NCI-H2227 treated with DMSO at 0.1 percent for 48 hours (cell line): ENCODE data around the gene CDKL5.

Experiments
- DNase-seq: peaks from one replicate; lab custom pipeline; 2025; lab: John Stamatoyannopoulos, UW

CDKL5 gene

DNA sequence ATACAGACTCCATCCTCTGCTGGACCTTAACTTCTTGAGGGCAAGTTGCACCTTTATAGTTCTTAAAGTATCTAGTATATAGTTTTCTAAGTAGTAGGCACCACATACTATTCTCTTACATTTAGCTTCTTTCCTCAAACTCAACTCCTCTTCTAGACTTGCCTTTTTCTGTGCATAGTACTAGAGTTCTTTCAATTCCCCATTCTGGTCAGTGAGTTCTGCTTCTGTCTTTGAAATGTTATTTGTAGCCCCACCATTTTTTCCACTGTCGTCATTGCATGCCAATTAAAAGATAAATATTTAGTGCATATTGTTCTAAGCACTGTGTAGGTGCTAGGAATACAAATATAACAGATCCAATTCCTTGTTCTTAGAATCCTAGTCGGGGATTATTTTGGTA lies 31.6 kb downstream of the CDKL5 start:
- no peak for DNase-seq

DNA sequence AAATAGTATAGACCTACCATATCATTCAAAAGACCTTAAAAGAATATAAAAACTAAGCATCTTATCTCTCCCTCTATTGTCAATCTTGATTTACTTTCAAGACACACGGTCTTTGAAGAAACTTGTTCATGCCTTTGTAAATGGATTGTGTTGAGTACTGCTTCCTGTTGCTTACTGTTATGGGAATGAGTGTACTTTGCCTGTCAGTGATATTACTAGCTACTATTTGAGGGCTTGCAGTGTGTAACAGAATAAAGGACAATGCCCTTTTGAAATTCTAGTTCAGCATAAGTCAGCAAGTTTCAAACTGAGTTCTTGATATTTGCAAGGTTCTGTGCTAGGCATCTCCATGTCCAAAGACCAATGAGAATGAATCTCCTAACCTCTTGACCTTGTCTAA lies 36.0 kb downstream of the CDKL5 start:
- DNase-seq, result no peak

DNA sequence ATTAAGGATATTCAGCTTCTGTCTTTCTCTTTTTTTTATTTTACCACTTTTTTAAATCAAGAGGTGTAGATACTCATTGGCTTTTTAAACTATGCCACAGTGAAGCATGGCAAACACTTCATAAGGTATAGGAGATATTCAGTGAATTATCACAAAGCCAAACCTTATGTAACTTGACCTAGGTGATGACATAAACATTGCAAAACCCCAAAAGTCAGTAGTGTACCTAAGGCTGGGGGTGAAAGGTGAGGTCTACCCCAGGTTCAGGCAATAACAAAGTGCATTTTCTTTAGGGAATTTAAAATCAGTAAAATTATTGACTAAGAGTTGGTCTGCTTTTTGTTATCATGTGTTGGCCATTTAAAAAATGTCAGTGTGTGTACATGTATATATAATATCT lies 39.1 kb downstream of the CDKL5 start:
- no peak for DNase-seq

DNA sequence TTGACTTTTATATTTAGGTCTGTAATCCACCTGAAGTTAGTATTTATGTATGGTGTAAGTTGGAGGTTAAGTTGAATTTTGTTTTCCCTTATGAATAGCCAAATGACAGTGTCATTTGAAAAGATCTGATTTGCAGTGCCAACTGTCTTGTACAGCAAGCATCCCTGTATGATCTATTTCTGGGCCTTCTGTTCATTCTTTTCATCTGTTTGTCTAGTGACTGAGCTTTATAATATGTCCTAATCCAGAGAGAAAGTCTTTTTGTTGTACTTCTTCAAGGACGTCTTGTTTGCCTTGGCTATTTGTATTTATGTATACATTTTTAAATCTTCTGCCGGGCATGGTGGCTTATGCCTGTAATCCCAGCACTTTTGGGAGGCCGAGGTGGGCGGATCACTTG lies 39.6 kb downstream of the CDKL5 start:
- no peak for DNase-seq

DNA sequence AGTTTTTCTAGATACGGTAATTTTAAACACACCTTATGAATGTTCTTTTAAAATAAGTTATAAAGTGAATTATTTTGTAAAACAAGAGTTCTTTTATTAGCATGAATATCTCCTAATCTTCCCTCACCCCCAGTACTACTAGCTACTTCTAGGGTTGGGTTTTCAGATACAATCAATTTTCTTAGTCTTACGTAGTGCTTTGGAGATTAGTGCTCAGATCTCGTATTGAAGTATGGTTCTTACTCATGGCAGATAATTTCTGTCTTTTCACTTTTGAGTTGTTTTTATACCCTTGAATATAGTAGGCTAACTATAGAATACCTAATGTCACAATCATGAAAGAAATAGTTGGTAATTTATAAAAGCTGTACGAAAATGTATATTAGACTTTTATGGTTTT lies 43.2 kb downstream of the CDKL5 start:
- no peak for DNase-seq

DNA sequence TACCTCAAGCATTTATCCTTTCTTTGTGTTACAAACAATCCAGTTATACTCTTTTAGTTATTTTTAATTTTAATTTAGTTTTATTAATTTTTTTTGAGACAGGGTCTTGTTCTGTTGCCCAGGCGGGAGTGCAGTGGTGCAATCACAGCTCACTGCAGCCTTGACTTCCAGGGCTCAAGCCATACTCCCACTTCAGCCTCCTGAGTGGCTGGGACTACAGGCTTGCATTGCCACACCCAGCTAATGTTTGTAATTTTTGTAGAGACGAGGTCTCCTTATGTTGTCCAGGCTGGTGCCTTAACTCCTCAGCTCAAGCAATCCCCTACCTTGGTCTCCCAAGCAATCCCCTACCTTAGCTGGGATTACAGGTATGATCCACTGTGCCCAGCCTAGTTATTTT lies 45.9 kb downstream of the CDKL5 start:
- DNase-seq, result no peak

DNA sequence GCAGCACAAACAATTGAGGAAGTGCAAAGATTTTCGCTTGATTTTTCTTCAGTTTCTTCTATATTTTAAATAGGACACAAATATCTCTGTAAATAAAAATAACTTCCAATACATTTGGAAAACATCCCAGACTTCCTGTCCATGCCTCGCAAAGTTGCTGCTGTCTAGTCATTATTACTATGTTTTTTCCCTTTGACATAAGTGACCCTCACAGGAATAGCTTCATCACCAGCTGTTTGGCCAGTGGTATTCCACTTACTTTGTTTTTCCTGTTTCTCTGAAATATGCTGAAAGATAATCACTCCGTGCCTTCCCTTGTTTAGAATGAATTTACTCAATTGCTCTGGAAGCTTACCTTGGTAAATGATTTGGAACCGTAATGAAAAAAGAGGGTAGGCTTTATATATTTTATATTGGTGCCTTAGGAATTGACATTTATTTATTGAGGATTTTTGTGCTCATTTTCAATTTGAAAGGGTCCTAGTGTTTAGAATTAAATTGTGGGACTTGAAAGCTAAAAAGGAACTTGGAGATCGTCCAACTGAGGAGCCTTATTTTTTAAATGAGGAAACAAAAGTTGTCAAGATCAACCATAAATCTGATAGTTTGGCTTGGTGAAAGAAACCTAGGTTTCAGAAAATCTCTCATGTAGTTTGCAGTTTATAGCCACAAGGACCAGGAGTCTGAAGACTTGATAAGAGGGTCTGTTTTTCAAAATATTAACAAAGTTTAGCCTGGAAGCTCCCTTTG lies 65.6 kb downstream of the CDKL5 start:
- no peak for DNase-seq

DNA sequence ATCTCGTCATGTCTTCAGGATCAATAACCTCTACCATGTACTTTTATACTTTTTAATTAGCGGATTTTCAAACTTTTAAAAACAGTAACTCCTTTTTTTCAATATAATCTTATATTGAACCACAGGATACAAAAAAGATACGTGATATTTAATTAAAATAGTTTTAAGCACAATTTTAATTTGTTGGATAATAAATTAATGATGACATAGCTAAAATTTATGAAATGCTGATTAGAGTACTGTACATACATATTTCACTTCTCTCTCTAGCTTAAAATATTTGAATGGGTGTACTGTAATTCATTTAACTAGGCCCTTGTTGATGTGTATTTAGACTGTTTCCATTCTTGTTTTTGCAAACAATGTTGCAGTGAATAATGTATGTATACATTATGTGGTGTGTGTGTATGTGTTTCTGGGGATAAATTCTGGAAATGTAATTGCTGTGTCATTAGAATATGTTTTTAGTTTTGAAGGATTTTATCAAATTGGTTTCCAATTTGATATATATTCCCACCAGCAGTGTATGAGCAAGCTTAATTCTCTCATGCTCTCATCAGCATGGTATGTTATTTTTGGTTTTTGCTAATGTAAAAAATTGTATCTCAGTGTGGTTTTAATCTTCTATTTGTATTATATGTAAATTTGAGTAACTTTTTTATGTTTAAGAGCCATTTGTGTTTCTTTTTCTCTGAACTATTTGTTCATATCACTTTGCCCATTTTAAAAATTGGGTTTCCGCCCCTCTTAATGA lies 66.4 kb downstream of the CDKL5 start:
- no peak for DNase-seq

DNA sequence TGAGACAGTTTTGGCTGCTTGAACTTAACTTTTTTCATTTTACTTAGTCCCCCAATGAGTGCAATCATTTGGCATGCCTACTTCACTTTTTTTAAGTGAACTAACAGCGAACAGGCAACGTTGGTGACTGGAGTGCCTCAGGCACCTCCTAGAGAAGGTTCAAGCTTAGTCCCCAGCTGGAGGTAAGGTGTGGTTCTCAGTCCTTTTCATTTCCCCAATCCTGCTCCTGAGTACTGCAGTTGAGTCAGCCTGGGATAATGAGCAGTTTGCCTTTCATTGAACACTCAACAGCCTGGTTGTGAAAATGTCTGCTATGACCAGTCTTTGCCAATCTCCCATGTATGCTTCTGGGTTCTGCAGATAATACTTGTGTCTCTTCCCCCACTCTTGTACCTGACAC lies 109.5 kb downstream of the CDKL5 start:
- no peak for DNase-seq

DNA sequence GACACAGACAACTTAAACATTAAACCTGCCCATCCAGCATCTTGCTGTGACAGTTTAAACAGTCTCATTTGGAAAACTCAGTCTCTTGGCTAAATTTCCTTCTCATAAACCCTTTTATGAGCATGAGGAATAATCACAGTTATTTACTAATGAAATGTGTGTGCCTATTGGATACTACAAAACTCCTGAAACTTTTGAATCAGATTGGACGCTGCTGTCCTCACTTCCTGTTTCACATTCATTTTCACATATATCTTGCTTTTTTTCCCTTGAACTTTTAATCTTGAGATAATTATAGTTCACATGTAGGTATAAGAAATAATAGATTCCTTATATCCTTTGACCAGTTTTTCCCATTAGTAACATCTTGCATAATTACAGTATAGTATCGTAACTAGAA lies 111.7 kb downstream of the CDKL5 start:
- DNase-seq, result no peak

DNA sequence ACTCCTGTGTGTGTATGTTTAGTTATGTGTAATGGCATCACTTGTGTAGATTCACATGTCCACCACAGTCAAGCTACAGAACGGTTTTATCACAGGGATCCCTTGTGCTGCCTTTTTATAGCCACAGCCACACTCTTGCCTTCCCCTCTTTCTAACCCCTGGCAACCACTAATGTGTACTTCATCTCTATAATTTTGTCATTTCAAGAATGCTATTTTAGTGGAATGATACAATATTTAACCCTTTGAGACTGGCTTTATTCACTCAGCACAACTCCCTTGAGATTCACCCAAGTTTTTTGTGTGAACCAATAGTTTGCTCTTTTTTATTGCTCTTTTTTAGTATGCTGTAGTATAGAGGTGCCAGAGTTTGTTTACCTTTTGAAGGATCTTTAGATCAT lies 112.1 kb downstream of the CDKL5 start:
- DNase-seq, result peak; percentile 44

DNA sequence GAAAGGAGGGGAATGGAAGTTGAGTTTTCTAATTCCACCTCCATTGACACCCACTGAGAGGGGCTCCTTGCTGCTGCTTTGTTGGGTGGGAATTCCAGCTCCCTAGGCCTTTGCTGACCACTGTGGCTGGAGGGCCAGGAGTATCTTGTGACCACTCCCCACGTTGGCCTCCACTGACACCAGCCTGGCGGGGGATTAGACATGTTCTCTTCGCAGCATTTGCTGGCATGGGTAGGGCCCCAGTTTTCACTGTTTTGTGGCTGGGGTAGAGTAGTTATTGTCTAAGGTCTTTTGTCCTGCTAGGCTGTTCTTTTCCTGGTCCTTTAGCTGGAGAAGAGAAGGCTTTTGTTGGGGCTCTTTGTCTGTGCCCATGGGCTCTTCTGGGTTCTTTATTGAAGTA lies 116.7 kb downstream of the CDKL5 start:
- DNase-seq, result no peak

DNA sequence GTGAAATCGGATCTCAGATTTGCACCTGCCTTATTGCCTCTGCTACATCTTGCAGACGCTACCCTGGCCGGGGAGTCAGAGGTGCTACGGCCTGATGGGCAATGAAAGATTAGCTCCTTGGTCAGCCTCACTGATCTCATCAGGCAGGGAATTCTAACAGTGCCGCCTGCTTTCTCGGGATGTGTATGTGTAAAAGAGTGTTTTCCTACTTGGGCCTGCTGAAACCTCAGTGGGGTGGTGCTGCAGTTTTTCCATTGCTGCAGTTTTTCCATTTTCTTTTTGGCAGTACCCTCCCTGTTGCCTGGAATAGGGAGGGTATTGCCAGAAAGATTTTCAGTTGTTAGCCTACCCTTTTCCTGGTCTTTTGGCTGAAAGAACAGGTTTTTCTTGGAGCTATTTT lies 117.5 kb downstream of the CDKL5 start:
- no peak for DNase-seq

DNA sequence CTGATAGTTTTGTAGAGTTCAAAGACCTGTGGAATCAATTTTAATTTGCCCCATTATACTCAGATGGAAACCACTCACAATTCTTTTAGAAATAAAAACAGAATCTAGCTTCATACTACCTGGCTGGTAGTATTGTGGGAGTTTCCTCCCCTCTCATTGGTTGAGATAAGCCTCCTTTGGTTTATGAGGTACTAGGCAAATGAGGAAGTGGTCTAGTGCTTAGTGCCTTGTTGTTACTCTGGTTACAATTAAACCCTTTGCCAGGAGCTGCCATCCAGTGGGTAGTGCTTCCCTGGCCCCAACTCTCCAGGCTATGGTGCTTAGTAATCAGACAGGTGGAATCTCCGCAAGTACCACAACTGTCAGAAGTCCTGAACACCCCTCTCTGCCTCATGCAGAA lies 118.3 kb downstream of the CDKL5 start:
- no peak for DNase-seq

DNA sequence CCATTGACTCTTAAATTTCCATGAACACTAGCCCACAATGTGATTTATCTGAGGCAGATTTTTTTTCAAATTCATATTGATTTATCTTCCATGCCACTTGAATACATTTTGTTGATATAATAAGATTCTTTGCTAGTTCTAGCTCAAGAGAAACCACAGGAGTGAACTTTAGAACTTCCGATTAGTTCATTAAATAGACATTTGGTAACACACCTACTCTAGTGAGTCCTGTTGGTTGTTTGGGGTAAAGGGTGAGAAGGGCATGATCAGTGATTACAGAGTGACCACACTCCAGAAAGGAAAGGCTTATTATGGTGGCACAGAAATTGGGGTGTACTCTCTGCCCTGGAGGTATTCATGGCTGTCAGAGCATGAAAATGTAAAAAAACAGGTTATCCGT lies 120.4 kb downstream of the CDKL5 start:
- DNase-seq, result no peak

DNA sequence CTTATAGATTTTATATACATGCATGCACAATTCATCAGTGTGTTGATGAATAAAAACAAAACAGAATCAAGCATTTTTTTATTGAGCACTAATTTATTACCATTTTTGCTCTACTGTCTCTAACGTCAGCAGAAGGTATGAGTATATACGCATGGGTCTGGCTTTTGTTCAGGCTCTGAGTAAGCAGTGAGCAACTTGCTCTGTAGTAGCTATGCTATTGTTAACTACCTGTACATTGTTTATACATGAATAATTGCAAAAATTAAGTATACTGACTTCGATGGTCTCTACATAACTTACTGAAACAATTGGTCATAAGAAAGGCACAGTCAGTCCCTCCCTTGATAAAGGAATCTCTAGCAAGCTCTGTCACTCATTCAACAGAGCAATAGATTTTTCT lies 123.6 kb downstream of the CDKL5 start:
- no peak for DNase-seq

DNA sequence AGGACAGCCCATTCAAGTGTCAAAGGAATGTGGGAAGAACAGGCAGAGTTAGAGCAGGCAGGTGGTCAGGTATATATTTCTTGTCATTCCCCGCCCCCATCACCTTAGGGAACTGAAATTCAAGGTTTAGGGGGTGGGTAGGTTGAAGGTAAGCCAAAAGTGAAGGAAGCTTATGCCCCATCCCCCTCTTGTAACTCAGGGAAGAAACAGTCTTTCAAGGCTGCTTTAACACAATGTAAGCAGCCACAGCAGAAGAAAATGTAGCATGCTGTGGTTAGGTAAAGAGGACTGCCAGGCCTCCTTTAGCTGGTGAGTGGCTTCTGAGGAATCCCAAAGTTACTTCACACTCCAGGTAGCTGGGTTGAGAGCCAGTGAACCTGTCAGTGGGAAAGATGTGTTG lies 124.2 kb downstream of the CDKL5 start:
- no peak for DNase-seq

DNA sequence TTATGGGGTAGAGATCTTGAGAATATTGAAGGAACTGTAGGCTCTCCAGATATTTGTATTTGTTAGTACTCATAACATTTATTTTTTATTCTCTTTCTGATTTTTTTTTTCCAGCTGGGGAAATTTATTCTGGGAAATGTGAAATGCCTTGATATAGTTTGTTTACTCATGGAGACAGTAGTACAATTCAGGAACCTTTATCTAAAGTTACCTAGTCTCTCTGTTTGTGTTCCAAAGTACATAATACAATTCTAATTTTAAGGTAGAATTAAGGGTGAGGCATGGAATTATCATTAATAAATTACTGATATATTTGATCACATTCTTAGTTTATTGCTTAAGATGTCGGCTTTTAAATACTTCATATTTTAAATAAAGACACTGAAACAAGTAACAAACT lies 132.5 kb downstream of the CDKL5 start:
- no peak for DNase-seq

DNA sequence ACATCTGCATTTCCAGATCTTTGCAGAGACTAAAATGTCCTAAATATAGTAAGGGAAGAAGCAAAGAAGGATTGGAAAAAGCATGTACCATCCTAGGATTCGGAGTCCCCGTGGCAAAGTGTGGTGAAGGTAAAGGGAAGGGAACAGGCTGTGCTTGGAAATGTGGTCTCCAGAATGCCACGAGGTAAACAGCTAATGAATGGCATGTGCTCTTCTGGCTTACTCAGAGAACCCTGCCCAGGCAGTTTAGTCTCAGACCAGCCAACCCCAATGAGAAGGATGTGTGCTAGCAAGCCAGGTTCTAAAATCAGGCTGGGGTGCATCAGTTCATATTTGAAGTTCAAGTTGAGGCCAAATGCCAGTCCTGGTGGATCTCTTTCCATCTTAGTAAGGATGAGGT lies 133.4 kb downstream of the CDKL5 start:
- no peak for DNase-seq

DNA sequence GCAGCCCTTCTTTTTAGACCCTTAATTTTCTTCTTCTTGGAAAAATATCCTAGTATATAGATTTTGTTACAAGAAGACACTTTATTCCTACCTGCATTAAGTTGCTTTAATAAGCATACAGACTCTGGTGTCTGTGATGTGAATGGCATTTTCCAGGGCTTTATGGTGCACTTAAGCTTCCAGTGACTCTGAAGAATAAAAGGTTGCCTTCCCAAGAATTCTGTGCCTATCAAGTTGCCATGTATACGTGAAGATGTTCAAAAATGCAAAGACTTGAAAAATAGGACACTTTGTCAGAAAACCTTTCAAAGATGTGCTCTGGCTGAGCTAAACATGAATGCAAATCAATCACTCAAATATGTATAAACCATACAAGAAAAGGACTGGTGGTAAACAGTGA lies 135.6 kb downstream of the CDKL5 start:
- no peak for DNase-seq

DNA sequence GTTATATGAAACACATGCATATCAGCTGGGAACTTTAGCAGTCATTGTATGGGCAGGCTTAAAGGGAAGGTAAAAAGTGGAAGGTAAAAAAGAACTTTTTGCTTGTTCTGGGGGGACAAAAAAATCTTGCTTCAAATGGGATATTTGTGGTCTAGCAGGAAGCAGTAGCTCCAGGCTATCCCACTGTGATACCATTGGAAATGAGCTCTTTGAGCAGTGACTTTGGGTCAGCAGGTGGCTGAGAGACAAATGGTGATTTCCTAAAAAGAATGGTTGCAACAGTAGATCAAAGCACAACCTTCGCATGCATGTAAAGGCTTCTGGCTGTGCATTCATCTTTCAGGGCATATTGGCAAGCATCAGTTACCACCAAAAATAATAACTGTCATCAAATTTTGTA lies 140.3 kb downstream of the CDKL5 start:
- DNase-seq, result no peak

DNA sequence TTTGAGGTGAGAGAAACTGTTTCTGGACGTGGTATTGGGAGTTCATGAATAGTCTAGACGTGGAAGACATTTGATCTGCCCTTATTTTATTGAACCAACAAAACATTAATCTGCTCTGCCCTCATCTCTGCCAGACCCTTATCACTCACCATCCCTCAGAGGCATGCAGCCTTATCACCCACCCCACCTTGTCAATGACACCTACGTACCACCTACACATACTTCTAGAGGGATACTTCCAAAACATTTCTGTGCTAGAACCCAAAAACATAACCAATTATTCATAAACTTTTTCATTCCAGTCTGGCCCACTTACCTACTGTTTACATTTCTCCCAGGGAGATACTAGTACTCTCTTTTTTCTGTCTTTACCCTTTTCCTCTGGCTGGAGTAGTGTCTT lies 141.3 kb downstream of the CDKL5 start:
- DNase-seq, result no peak

DNA sequence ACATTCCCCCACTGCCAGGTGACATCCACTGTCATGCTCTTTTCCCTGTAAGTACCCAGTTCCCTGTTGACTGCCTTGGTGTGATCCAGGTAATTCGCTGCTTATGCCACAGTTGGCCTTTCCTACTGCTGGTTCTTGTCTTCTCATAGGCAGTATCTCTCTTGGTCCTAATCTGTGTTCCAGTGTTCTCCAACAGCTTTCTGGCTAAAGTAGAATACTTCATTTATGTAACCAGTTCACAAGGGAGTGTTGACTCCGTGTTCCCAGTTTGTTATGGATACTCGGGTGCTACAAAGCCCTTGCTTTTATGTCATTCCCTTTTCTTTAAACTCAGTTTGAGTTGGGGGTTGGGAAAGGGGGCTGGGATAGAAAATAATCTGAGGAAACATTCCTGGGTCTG lies 148.1 kb downstream of the CDKL5 start:
- no peak for DNase-seq

DNA sequence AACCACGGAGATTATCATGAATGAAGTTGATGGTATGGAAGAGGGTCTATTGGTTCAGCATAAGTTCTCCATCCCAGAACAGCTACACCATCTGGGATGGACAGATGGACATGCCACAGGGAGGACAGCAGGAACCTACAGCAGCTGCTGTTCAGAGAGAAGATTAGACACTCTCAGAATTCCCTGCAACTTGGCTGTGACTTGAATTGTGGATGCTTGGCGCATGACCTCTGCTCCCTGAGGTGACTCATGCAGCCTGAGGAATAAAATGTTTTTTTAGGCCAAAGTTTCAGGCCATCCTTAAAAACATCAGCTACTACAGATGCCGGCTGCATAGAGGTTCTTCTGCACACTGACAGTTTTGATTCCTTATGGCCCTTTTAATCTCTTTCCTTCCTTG lies 149.2 kb downstream of the CDKL5 start:
- DNase-seq, result no peak
